Naive thymus-derived CD4-positive, alpha-beta T cell (primary cell): ENCODE measurements around the gene THBS2. TPM values are rescaled to one million over a fixed set of nuclear protein-coding genes. Genes with fewer than 3 reads are reported as not detected.

Experiments
- ATAC-seq: fragments of 150-1000 bp; cut with Tn5 transposase; 2 replicates; pipeline ENCODE4 v1.10.0; 2021; ENCODE audit warnings: mild to moderate bottlenecking, moderate library complexity
- CTCF ChIA-PET: fragments of 350-600 bp; sonication (Branson Sonifier 250); formaldehyde crosslinking; loops from one replicate; lab custom pipeline; 2021; ENCODE audit warnings: antibody characterized with exemption; lab: Charles Lee
- POLR2A ChIA-PET: fragments of 350-600 bp; sonication (Branson Sonifier 250); formaldehyde crosslinking; loops from one replicate; lab custom pipeline; 2021; ENCODE audit warnings: antibody characterized with exemption, inconsistent platforms; lab: Charles Lee
- DNase-seq, 9 donors: peaks; one replicate each; pipeline versions ENCODE4 v3.0.0 to v3.0.0-alpha.2; 2020 to 2022; ENCODE audit warnings: mixed read lengths in 1 of 9
- H3K27ac ChIP-seq: one replicate; pipeline ENCODE4 v1.7.0; 2013; ENCODE audit warnings: mild to moderate bottlenecking, low read depth, low read length, moderate library complexity
- H3K27me3 ChIP-seq, 2 donors: one replicate each; pipeline ENCODE4 v1.7.0; 2013; ENCODE audit warnings: low read length in 2 of 2, mild to moderate bottlenecking in 2 of 2, moderate library complexity in 2 of 2; ENCODE audit not compliant: control insufficient read depth in 2 of 2, insufficient read depth in 2 of 2
- H3K36me3 ChIP-seq, 3 experiments: 1 replicate in 2 of 3; 2 replicates in 1 of 3; pipeline ENCODE4 v1.7.0; 2013; ENCODE audit warnings: low read length in 3 of 3, mild to moderate bottlenecking in 3 of 3, moderate library complexity in 1 of 3; ENCODE audit not compliant: insufficient read depth in 3 of 3, control insufficient read depth in 2 of 3
- H3K4me1 ChIP-seq, 2 donors: one replicate each; pipeline ENCODE4 v1.7.0; 2013; ENCODE audit warnings: low read length in 2 of 2, mild to moderate bottlenecking in 2 of 2, moderate library complexity in 1 of 2; ENCODE audit not compliant: control insufficient read depth in 2 of 2, insufficient read depth in 2 of 2
- H3K4me3 ChIP-seq: 2 replicates; pipeline ENCODE4 v1.7.0; 2013; ENCODE audit warnings: mild to moderate bottlenecking, low read length
- H3K9me3 ChIP-seq, 3 experiments: 1 replicate in 2 of 3; 2 replicates in 1 of 3; pipeline ENCODE4 v1.7.0; 2013; ENCODE audit warnings: low read length in 3 of 3; ENCODE audit not compliant: control insufficient read depth in 2 of 3
- H3K27ac Mint-ChIP-seq, 9 donors: one replicate each; pipeline ENCODE4 v1.8.0; 2020 to 2022; ENCODE audit warnings: mixed read lengths in 9 of 9, mild to moderate bottlenecking in 8 of 9, moderate library complexity in 5 of 9, inconsistent platforms in 2 of 9
- H3K27me3 Mint-ChIP-seq, 5 donors: one replicate each; pipeline ENCODE4 v1.8.0; 2021 to 2022; ENCODE audit warnings: mixed read lengths in 5 of 5, mild to moderate bottlenecking in 1 of 5
- H3K36me3 Mint-ChIP-seq, 5 donors: one replicate each; pipeline ENCODE4 v1.8.0; 2020 to 2022; ENCODE audit warnings: mixed read lengths in 5 of 5, mild to moderate bottlenecking in 3 of 5, inconsistent platforms in 1 of 5
- H3K4me1 Mint-ChIP-seq, 7 donors: one replicate each; pipeline ENCODE4 v1.8.0; 2020 to 2022; ENCODE audit warnings: mixed read lengths in 7 of 7, mild to moderate bottlenecking in 3 of 7, inconsistent platforms in 1 of 7
- H3K4me3 Mint-ChIP-seq, 10 donors: one replicate each; pipeline ENCODE4 v1.8.0; 2020 to 2022; ENCODE audit warnings: mild to moderate bottlenecking in 10 of 10, mixed read lengths in 10 of 10, moderate library complexity in 6 of 10, inconsistent platforms in 2 of 10
- H3K9me3 Mint-ChIP-seq, 11 donors: one replicate each; pipeline ENCODE4 v1.8.0; 2020 to 2022; ENCODE audit warnings: mixed read lengths in 11 of 11, mild to moderate bottlenecking in 4 of 11, inconsistent platforms in 1 of 11, moderate library complexity in 1 of 11
- intact Hi-C, 2 donors: fragments of 100-400 bp; cut with micrococcal nuclease; formaldehyde crosslinking; loops; one replicate each; pipeline ENCODE4 v1.15.1; 2023
- polyA plus RNA-seq, 2 donors: library from polyadenylated mRNA; unstranded; fragments of 300-500 nt; fragmentation: Illumina TruSeq; gene quantifications; one replicate each; pipeline ENCODE4 v1.2.3, GENCODE V29; 2021
- total RNA-seq, 6 experiments: library from RNA in 5 of 6; stranded (reverse) in 5 of 6; gene quantifications; 1 replicate in 5 of 6; 2 replicates in 1 of 6; pipeline ENCODE4 v1.2.3 and lab custom pipeline; 2021 to 2026

THBS2 gene
- total and polyA plus RNA-seq, 7 experiments from 2014 or later = 0.08 TPM; not detected in 6

DNA sequence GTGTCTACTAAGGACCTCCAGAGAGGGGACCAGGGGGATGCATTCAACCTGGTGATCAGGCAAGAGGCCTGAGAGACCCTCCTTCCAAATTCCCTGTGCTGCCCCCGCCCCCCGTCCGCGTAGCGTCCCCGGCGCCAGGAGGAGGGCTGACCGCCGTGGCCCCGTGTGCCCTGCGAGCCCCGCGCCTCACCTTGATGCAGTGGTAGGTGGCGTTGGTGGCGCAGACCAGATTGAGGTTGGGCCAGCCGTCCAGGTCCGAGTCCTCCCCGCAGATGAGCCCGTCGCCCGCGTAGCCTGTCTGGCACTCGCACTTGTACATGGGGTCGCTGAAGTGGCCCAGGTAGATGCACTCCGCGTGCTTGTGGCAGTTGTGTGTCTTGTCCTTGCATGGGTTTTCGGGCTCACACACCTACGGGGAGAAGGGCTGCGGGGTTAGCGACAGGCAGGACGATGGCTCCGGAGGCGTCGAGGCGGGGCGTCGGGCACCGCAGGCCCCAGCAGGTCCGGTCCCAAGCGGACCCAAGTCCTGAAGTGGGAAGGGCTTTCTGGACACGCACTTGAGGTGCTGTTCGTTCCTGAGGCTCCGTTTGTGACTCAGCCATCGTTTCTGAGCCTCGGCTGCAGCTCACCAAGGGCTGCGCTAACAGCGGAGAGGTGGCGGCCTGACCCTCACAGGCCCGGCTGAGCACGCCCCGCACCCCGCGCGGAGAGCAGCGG is 21.7 kb downstream of the THBS2 start:
- Mint-ChIP-seq H3K36me3 (peaks cover 0 to 8% (median 0%) of the 10 kb centered on the region in 5 donors), H3K27ac (no peak overlapping the region), H3K9me3 (peaks cover 0 to 18% (median 9%) of the 10 kb centered on the region in 11 donors), H3K4me1 (no peaks in the 10 kb centered on the region), H3K27me3 (peaks cover 0 to 11% (median under 1%) of the 10 kb centered on the region in 5 donors), H3K4me3 (no peak overlapping the region)
- H3K27me3 ChIP-seq = no peaks in the 10 kb centered on the region
- ChIA-PET POLR2A (no interaction called here), CTCF (no interaction called here)
- H3K9me3 ChIP-seq = no peaks in the 10 kb centered on the region
- ATAC-seq (no peak), DNase-seq (no peak)
- intact Hi-C loops = no loop called here
- no peaks in the 10 kb centered on the region for H3K4me1 ChIP-seq
- H3K27ac ChIP-seq = no peak overlapping the region
- no peak overlapping the region for H3K4me3 ChIP-seq
- no peaks in the 10 kb centered on the region for H3K36me3 ChIP-seq

DNA sequence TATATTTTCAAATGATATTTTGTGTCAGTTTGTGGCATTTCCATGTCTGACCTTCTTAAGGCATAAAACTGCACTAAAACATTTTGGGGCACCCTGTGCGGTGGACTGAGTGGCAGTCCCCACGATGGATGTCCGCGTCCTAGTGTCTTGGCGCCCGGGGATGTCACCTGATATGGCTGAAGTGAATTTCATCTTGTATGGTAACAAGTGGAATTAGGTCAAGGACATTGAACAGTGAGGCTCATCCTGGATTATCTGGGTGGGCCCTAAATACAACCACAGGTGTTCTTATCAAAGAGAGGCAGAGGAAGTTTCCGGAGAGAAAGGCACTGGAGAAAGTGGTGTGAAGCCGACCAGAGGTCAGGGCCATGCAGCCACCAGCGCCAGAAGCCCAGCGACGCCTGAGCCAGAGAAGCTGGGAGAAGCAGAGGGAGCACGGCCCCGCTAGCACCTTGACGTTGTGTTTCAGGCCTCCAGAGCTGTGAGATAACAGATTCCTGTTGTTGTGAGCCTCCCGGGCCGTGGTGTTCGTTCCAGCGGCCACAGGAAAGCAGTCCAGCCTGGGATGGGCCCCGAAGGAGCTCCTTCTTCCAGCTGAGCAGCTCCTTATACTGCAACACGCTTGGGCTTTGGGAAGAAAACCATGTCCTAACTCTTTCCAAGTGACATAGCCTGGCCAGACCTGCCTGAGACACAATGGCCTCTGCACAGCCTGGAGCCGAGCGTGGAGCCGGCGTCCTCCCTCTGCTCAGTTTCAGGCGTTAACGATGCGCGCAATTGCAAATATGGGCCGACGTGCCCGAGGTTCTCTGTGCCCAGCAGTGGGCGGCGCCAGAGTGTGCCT is 22.5 kb downstream of the THBS2 start:
- POLR2A ChIA-PET = no interaction called here
- peaks cover 0 to 19% (median 9%) of the 10 kb centered on the region in 11 donors for H3K9me3 Mint-ChIP-seq
- H3K27ac Mint-ChIP-seq = no peak overlapping the region
- H3K4me3 ChIP-seq = no peak overlapping the region
- H3K27me3 Mint-ChIP-seq = peaks cover 0 to 17% (median 7%) of the 10 kb centered on the region in 5 donors
- intact Hi-C loops = no loop called here
- H3K36me3 Mint-ChIP-seq = peaks cover 0 to 8% (median 0%) of the 10 kb centered on the region in 5 donors
- H3K27me3 ChIP-seq = no peaks in the 10 kb centered on the region
- DNase-seq (no peak), ATAC-seq (no peak)
- CTCF ChIA-PET = no interaction called here
- H3K27ac ChIP-seq = no peak overlapping the region
- no peaks in the 10 kb centered on the region for H3K4me1 Mint-ChIP-seq
- no peaks in the 10 kb centered on the region for H3K36me3 ChIP-seq
- no peak overlapping the region for H3K4me3 Mint-ChIP-seq
- H3K9me3 ChIP-seq = no peaks in the 10 kb centered on the region
- no peaks in the 10 kb centered on the region for H3K4me1 ChIP-seq

DNA sequence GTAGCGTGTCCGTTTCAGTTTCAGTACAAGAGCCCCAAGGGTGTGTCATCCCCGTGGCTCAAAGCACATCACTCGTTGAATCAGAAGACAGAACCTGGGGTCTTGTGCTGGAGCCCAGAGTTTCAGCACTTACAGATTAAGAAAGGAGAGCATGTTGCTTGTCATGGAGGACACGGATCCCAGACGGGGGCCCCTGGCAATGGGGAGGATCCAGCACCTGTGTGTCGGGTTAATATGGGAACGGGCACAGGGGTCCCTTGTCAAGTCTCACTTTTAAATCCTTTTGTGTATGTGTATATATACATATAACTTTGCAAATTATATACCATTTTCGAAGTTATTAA is 23.4 kb downstream of the THBS2 start:
- POLR2A ChIA-PET = no interaction called here
- Histone ChIP-seq H3K27me3 (no peaks in the 10 kb centered on the region), H3K4me1 (no peaks in the 10 kb centered on the region), H3K9me3 (no peaks in the 10 kb centered on the region), H3K27ac (no peak overlapping the region), H3K36me3 (no peaks in the 10 kb centered on the region), H3K4me3 (no peak overlapping the region)
- CTCF ChIA-PET = no interaction called here
- ATAC-seq (no peak), DNase-seq (no peak)
- Mint-ChIP-seq H3K4me3 (no peak overlapping the region), H3K27ac (no peak overlapping the region), H3K9me3 (peaks cover 0 to 19% (median 9%) of the 10 kb centered on the region in 11 donors), H3K36me3 (peaks cover 0 to 8% (median 0%) of the 10 kb centered on the region in 5 donors), H3K4me1 (no peaks in the 10 kb centered on the region), H3K27me3 (peaks cover 0 to 19% (median 12%) of the 10 kb centered on the region in 5 donors)
- intact Hi-C loops = no loop called here

DNA sequence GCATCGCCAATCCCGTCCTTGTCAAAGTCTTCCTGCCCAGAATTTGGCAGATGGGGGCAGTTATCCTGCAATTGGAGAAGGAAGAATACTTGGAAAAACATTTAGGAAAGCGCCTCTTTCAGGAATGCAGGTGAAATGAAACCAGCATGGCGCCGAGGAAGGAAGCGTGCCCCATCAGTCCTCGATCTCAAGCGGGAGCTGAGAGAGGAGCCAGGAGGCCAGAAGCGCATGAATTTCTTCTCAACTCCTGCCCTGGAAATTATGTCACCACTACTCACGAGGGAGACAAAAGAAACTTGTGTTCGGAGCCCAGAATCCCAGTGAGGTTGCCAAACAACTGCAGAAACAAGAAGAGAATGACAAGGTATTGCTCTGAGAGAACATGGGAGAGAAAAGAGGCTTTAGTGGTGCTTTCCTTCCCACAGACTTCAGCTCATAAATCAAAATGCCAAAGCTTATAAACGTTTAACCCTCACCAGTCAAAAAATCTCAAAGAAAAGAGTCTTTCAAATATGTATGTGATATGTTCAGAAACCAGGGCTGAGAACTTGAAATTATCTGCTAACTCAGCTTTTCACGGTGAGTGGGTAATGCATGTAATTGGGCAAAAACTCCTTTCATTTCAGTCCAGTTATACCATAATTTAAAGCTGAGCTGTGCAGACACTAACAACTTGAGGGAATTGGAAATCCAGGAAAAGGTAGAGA is 23.9 kb downstream of the THBS2 start:
- peaks cover 0 to 8% (median 0%) of the 10 kb centered on the region in 5 donors for H3K36me3 Mint-ChIP-seq
- H3K36me3 ChIP-seq = no peaks in the 10 kb centered on the region
- H3K4me1 Mint-ChIP-seq = no peaks in the 10 kb centered on the region
- DNase-seq (no peak), ATAC-seq (no peak)
- H3K9me3 Mint-ChIP-seq = peaks cover 0 to 19% (median 9%) of the 10 kb centered on the region in 11 donors
- H3K27me3 Mint-ChIP-seq = peaks cover 0 to 25% (median 12%) of the 10 kb centered on the region in 5 donors
- no peaks in the 10 kb centered on the region for H3K27me3 ChIP-seq
- POLR2A ChIA-PET = no interaction called here
- no peaks in the 10 kb centered on the region for H3K9me3 ChIP-seq
- no peak overlapping the region for H3K27ac ChIP-seq
- intact Hi-C loops = no loop called here
- no peak overlapping the region for H3K27ac Mint-ChIP-seq
- no peaks in the 10 kb centered on the region for H3K4me1 ChIP-seq
- H3K4me3 ChIP-seq = no peak overlapping the region
- CTCF ChIA-PET = no interaction called here
- H3K4me3 Mint-ChIP-seq = no peak overlapping the region

DNA sequence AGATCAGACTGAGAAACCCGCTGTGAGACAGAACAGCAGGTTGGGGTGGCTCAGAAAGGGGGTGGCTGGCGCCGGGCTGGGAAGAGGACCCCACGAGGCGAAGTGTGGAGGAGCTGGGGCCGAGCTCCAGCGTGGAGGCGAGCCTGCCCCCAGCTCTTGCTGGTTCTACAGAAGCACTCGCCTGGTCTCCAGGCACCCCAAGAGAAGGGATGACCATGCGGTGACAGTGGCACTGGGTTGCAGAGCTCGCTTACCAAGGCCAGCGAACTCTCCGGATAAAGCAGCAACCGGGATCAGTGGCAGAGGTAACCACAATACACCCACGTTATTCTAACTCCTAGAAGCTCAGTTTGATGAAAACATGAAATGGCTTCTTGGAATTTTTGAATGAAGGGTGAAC is 26.5 kb downstream of the THBS2 start:
- intact Hi-C loops = no loop called here
- Histone ChIP-seq H3K36me3 (no peaks in the 10 kb centered on the region), H3K27ac (no peak overlapping the region), H3K27me3 (no peaks in the 10 kb centered on the region), H3K4me1 (no peaks in the 10 kb centered on the region), H3K4me3 (no peak overlapping the region), H3K9me3 (no peaks in the 10 kb centered on the region)
- Mint-ChIP-seq H3K27me3 (peaks cover 0 to 28% (median 19%) of the 10 kb centered on the region in 5 donors), H3K27ac (no peak overlapping the region), H3K9me3 (peaks cover 0 to 8% (median 0%) of the 10 kb centered on the region in 11 donors), H3K4me3 (no peak overlapping the region), H3K4me1 (peaks cover 0 to 2% (median 0%) of the 10 kb centered on the region in 7 donors), H3K36me3 (peaks cover 0 to 3% (median 0%) of the 10 kb centered on the region in 5 donors)
- ChIA-PET POLR2A (no interaction called here), CTCF (no interaction called here)
- DNase-seq (no peak), ATAC-seq (no peak)

DNA sequence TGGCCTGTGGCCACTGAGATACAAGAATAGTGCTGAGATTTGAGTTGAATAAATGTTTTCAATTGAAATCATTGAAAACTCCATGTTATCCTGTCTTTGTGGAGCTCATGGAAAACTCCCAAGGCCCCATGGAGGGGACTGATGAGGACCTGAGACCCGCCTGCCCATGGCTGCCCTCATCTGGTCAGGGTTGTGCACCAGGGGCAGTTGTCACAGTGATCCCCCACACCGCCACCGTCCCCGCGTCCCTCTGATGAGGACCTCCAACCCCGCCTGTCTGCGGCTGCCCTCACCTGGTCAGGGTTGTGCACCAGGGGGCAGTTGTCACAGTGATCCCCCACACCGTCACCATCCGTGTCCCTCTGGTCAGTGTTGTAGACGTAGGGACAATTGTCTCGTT is 27.8 kb downstream of the THBS2 start:
- CTCF ChIA-PET = no interaction called here
- H3K27ac Mint-ChIP-seq = no peak overlapping the region

More for the DNA sequence above, 27.8 kb downstream of the THBS2 start:
- H3K4me3 ChIP-seq = no peak overlapping the region
- H3K4me3 Mint-ChIP-seq = no peak overlapping the region
- no peak overlapping the region for H3K27ac ChIP-seq
- H3K36me3 ChIP-seq = no peaks in the 10 kb centered on the region
- intact Hi-C loops = no loop called here
- ATAC-seq (no peak), DNase-seq (no peak)
- peaks cover 0 to 2% (median 0%) of the 10 kb centered on the region in 7 donors for H3K4me1 Mint-ChIP-seq
- peaks cover 0 to 28% (median 19%) of the 10 kb centered on the region in 5 donors for H3K27me3 Mint-ChIP-seq
- no peaks in the 10 kb centered on the region for H3K27me3 ChIP-seq
- peaks cover 0 to 6% (median 0%) of the 10 kb centered on the region in 11 donors for H3K9me3 Mint-ChIP-seq
- H3K9me3 ChIP-seq = no peaks in the 10 kb centered on the region
- POLR2A ChIA-PET = no interaction called here
- no peaks in the 10 kb centered on the region for H3K4me1 ChIP-seq
- peaks cover 0 to 3% (median 0%) of the 10 kb centered on the region in 5 donors for H3K36me3 Mint-ChIP-seq
